Middle frontal gyrus (tissue), 1 donor: ENCODE data around the gene MYH14.
"Not testable (repeated sequence)": the region's sequence is repeated elsewhere in the genome, so short reads cannot be mapped to it uniquely, and the experiment has no call there.

Source experiments
- DNase-seq: peaks from one replicate; pipeline ENCODE4 v3.0.0-alpha.2; 2015; ENCODE audit warnings: low spot score; ENCODE audit errors: extremely low spot score

The MYH14 gene

DNA sequence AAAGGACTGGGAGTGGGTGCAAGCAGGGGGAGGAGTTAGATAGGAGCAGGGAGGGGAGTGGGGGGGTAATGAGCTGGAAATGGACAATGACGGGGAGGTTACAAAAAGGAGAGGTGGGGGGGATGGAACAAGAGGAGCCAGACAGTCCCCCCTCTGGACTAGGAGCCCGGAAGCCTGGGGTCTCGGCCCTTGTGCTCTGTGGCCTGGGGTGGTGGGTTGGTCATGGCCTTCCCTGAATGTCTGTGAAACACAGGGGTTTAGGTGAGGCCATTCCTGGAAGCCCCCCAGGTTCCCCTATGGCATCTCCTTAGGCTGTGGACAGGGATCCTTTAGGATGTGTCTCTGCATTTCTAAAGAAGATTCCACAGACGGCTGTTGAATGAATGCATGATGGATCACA, 113.7 kb downstream of the MYH14 start:
- DNase-seq, result no peak

DNA sequence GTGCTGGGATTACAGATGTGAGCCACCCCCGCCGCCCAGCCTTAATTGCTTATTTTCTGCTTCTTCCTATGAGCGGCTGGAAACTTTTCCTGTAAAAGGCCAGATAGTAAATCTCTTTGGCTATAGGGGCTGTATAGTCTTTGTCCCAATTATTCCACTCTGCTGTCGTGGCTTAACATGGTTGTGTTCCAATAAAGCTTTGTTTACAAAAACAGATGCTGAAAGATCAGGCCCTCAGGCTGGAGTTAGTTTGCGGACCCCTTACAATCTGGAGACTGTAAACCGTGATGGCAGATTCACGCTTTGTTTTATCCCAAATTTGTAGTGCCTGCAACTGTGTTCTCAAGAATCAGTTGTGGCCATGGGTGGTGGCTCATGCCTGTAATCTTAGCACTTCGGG, 115.0 kb downstream of the MYH14 start:
- no peak for DNase-seq

DNA sequence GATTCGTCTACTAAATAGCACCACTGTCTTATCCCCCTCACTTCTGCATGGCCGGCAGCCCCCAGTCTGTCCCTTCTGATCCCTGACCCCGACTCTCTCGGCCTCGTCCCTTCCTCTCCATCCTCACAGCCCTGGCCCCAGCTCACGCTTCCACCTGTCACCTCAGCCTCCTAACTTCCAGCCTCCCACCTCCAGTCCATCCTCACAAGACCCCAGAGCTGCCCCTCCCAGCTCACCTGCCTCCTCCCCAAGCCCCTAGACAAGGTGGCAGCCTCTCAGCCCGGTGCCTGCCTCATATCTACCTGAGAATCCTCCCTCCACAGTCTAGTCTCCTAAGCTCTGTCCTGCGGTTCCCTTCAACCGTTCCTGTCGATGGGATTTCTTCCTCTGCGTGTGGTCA, 115.7 kb downstream of the MYH14 start:
- DNase-seq, result no peak

DNA sequence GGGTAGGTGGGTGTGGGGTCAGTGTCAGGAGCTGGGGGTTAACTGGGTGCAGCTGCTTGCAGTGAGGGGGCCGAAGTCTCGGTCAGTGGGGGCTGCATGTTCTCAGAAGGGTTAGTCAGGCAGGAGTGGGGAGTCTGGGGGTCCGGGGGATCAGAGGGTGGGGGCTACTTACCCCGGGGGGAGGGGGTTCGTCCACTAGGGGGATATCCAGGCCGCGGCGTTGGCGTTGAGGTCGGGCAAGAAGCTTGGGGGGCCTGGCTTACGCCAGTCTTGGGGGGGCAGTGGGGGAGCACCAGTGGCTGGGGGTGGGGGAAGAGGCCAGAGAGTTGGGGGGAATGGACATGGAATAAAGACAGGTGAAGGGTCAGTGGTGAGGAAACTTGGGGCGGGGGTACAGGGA, 116.6 kb downstream of the MYH14 start:
- DNase-seq, result no peak

DNA sequence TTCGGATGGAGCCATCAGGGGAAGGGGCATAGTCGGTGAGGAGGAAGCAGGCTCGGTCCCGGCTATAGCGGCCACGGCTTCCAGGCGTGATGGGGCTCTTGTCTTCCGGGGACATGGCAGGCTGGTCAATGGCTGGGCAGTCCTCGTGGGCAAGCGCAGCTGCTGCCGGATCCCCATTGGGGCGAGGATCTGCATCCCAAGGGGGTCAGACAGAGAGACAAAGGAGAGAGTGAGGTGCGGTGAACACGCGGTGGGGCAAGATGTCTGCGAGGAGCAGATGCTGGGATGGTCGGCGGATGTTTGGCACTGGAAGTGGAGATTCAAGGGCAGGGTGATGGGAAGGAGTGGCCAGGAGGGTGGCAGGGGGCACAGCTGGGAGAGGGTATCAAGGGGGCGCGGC, 117.2 kb downstream of the MYH14 start:
- DNase-seq, result no peak

DNA sequence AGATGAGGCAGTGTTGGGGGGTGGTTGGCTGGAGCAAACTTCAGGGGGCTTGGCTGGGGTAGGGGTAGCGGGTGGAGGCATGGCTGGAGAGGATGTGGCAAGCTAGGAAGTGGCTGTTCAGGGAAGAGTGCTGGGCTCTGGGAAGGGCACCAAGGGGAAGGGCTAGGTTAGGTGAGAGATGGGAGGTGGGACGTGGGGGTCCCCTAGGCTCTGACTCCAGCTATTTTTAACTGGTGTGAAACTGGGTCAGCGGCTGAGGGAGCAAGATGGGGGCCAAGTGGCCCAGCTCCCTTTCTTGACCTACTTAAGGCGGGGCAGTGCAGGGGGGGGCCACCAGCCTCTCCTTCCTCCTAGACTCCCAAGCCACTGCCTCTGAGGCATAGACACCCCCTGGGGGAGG, 118.4 kb downstream of the MYH14 start:
- DNase-seq, result no peak

DNA sequence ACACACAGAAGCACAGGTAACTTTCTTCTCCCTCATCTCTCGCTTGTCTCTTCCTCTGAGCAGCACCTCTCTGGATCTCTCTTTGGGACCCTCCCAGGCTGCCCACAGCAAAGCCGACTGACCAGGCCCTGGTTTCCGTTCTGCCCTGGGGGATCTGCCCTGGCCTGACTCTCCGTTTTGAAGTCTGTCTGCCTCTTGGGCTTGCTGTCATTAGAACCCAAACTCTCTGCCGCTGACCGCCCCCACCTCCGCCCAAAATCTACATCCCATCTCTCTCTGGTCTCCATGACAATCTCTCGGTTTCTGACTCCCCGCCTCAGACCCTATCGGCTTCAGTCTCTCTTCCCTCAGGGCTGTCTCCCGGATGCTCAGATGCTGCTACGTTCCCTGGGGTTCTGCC, 118.8 kb downstream of the MYH14 start:
- DNase-seq, result no peak

DNA sequence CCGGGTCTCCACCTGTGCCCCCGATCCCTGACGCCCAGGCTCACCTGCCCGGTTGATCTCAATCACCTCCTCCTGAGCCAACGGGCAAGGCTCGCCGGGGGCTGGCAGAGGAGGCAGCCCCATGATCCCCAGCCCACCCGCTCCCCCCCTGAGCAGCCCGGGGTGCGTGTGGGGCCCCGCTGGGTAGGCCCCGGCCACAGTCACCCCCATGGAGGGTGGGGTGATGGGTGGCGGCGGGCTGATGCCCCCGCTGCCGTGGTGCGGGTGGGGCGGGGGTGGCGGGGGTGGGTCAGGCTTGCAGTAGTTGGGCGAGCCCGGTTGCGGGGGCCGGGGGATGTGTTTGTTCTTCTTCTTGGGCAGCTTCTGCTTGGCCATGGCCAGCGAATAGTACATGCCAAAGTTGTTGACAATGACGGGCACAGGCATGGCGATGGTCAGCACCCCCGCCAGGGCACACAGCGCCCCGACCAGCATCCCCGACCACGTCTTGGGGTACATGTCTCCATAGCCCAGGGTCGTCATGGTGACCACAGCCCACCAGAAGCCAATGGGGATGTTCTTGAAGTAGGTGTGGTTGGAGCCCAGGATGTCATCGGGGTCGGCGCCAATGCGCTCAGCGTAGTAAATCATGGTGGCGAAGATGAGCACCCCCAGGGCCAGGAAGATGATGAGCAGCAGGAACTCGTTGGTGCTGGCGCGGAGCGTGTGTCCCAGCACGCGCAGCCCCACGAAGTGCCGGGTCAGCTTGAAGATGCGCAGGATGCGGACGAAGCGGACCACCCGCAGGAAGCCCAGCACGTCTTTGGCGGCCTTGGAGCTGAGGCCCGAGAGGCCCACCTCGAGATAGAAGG, 119.7 kb downstream of the MYH14 start:
- DNase-seq, result no peak

DNA sequence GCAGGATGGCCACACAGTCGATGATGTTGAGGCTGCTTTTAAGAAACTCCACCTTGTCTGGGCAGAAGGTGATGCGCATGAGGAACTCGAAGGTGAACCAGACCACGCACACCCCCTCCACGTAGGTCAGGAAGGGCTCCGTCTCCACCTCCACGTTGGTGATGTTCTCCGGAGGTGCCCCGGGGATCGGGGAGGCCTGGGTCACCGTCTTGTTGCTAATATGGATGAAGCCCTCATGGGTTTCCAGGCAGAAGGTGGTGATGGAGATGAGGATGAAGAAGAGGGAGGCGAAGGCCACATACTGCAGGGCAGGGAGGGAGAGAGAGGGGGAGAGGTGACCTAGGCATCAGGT, 120.3 kb downstream of the MYH14 start:
- no peak for DNase-seq

DNA sequence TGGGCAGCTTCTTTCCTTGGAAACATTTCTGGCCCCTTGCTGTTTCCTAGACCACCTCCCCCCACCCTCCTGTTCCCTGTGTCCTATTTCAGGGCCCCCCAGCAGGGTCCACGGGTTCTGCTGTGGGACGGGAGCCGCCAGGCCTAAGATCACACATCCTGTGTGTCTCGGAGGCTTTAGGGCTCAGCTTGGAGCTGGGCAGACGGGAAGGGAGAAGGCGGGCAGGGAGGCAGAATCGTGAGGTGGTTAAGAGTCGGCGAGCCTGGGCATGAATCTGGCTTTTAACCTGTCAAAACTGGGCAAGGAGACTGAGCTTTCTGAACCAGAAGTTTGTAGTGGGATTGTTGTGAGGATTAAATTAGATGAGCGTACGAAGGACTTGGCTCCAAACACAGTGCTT, 120.9 kb downstream of the MYH14 start:
- no peak for DNase-seq

DNA sequence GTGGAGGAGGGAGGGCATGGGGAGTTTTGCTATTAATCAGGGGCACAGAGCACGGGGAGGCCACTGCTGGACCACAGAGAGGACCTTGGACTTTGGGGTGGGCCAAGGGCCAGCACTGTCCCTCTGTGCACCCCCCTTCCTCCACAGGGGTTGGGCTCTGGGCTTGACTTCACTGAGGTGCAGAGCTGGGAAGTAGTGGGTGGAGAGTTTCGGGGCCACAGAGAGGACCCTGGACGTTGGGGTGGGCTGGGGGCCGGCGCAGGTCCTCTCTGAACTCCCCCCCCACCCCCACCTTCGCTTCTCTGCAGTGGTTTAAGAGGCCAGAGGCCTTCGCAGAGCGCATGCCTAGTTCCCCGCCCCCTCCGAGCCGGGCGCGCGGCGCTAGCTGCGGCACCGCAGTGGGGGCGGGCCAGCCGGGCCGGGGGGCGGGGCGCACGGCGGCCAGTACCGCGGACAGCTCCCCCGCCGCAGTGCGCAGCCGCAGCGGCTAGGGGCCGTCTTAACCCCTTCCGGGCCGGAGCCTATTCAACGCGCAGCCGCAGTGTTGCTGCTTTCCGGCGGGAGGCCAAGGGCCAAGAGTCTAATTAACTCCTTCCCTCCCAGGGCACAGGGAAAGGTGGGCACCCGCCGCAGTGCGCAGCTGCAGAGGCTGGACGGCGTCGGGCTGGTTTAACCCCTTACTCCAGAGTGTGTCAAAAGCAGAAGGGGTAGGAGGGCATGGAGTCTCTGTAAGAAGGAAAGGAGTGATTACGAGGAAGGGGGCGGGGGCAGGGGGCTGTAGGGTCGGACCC, 122.1 kb downstream of the MYH14 start:
- peak; percentile 60 for DNase-seq

DNA sequence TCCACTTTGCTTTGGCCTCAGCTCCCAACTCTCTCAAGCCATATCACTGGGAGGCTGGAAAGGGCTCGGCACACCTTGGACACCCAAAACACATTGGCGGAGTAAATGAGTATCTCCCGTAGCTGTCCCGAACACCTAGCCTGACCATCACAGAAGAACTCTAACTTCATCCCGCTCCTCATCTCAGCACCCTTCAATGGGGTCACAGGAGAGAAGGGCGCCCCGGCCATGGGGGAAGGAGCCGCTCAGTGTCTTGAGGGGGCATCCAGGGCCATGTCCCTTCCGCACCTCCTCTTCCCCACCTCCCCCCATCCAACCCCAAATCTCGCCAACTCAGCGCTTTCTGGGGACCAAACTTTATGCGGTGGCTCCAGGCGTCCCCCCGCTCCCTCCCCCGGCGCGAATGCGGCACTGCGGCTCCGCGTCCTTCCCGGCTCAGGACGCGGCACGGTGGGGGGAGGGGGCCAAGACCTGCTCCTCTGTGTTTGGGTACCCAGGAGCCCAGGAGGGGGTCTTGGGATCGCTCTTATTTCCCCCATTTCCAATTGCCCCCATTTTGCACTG, 122.8 kb downstream of the MYH14 start:
- DNase-seq, result no peak

DNA sequence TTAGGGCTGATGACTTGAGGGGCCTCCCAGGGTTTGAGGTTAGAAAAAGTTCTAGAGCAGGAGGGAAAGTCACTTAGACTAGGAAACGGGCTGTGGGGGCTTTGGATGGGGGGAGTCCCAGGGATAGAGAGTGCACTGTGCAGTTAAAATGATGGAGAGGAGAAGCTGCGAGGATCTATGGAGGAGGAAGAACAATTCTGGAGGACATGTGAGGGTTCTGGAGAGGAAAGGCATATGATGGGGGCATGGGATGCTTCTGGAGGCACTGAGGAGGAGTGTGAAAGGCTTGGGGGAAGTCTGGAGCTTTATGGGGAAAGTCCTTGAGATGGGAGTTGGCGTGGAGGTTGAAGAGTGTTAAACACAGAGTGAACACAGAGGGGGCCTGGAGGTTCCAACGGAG, 123.6 kb downstream of the MYH14 start:
- no peak for DNase-seq

DNA sequence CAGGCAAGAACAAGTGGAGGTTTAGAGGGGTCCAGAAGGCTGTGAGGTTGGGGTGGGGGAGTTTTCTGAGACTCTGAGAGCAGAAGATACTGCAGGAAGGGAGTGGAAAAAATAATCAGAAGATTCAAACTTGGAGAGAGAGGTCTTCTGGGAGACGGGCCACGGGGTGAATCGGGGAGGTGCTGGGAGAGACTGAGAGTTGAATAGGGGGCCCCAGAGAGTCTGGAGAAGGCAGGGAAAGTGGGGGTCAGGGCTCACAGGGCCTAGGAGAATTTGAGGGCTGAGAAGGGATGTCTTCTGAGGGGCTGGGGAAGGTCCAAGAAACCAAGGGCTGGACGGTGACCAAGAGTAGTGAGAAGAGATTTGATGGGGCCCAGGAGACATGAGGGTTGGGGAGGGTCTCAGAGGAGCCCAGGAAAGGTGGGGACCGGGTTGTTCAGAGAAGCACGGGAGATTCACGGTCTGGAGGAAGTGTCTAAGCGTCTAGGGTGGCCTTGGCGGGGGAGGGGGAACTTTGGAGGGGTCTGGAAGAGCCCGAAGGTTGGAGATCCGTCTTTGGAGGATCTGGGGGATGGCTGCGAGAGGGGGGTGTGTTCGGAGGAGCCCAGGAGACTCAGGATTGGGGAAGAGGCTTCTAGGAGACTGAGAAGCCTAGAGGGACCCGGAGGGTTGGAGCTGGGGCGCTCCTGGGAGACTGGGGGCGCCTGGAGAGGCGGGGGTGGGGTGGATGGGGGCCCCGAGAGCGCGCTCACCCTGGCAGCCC, 124.2 kb downstream of the MYH14 start:
- no peak for DNase-seq

DNA sequence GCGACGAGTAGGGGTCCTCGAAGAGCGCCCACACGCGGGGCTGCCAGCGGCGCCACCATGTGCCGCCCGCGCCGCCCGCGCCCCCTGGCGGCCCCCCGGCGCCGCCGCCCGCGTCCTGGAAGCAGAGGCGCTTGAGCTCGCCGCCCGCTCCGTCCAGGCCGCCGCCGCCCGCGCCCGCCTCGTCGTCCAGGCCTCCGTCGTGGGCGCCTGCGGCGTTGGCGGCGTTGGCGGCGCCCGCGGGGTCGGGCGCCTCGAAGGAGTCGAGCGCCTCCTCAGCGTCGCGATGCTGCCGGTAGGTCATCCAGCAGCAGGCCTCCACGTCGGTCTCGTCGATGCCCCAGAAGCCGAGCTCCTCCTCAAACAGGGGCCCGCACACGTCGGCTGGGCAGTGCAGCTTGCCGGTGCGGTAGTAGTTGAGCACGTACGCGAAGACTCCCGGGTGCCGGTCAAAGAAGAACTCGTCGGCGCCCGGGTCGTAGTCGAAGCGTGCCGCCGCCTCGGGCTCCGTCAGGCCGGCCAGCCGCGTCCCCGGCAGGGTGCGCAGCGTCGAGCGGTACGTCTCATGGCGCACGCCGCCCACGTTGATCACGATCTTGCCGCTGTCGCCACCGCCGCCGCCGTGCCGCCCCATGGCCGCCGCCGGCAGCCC, 124.9 kb downstream of the MYH14 start:
- DNase-seq, result no peak

DNA sequence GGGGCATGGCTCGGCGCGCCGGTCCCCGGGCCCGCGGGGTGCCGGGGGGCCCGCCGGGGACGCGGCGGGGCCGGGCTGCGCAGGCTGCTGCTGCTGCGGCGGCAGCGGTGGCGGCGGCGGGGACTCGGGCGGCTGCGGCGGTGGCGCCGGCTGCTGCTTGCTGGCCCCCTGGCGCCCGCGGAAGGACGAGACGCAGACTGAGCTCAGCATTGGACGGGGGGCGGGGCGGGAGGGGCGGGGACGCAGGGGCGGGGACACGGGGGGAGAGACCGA, 125.4 kb downstream of the MYH14 start:
- no peak for DNase-seq

DNA sequence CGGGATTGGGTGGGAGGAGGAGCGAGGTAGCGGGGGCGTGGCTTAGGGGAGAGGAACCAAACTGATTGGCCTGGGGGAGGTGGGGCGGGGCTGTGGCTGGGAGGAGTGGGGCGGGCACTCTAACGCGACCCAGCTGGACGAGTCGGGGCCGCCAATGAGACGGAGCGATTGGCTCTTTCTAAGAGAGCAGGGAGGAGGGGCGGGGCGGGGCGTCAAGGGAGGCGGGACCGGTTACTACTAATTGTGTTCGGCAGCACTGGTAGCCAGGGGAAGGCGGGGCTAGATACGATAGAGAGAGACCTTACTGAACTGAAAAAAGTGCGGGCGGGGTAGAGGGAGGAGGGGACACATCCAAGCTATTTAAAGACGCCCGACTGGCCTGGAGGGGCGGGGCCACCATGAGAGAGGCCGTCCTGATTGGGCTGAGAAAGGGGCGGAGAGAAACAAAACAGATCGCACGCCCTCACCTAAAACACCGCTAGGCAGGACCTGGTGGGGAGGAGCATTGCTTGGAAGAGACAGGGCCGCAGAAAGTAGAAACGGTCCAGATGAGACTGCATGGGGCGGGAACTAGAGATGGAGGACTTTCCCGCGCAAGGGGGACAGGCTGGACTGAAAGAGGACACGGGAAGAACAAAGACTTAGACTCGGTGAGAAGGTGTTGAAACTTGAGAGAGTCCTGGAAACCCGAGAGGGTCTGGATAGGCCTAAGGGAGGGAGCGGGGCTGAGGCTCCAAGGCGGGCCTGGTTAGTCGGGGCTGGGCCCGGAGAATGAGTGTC, 125.9 kb downstream of the MYH14 start, which contains the start of gene KCNC3:
Gene KCNC3, minus strand, starts transcription at position 232 of the 780 bp plus-strand sequence. CDS start 295 bp downstream, outside the sequence.
- peak; percentile 93 for DNase-seq

DNA sequence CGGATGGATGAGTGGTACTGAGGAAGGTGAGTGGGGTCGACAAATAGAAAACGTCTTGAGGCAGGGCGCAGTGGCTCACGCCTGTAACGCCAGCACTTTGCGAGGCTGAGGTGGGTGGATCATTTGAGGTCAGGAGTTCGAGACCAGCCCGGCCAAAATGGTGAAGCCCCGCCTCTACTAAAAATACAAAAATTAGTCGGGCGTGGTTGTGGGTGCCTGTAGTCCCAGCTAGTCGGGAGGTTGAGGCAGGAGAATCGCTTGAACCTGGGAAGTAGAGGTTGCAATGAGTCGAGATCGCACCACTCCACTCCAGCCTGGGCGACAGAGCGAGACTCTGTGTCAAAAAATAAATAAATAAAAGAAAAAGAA, 126.5 kb downstream of the MYH14 start:
- not testable (repeated sequence) for DNase-seq

DNA sequence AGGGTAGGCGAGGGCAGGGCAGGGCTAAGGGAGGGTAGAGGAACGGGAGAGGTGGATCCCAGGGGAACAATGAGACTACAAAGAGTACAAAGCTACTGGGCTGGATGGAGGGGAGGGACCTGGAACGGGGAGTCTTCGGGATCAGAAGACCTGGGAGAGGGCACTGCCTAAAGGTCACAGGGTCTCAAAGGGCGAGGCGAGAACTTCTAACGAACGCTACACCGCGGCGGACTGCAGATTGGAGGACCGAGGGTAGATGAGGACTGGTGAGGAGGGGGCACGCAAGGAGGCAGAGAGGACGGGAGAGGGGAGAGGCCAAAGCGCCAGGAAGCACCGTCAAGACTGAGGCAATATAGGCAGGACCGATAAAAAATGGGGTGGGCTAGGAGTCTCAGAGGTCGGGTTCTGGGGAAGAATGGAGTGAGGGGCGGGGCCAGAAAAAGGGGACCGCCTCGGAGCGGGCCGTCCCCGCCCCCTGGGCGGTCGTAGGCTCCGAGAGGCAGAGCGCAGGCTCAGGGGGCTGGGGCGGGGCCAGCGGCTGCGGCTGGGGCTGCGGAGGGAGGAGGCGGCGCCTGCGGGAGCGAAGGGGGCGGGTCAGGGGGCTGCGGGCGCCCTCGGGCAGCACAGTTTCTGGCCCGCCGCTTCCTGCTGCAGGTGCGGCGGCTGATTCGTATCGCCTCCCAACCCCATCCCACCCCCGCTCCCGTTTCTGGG, 127.1 kb downstream of the MYH14 start:
- peak; percentile 75 for DNase-seq
